Kidney (tissue), 14 donors: ENCODE data around the gene ABI3BP. TPM values are rescaled to one million over a fixed set of nuclear protein-coding genes. Genes with fewer than 3 reads are reported as not detected.

ENCODE experiments used
- DNase-seq, 5 donors: peaks; one replicate each; pipeline ENCODE4 v3.0.0-alpha.2; 2013 to 2020
- FAIRE-seq: peaks from 2 replicates; lab custom pipeline; 2012; peaks lifted over from hg19 to GRCh38; lab: Jason Lieb, UNC
- H3K27ac ChIP-seq, 2 donors: one replicate each; pipeline ENCODE4 v1.7.0; 2013; ENCODE audit warnings: low read depth in 2 of 2, low read length in 2 of 2, inconsistent platforms in 1 of 2
- H3K27me3 ChIP-seq: one replicate; pipeline ENCODE4 v1.7.1; 2013; ENCODE audit warnings: low read length, inconsistent platforms; ENCODE audit not compliant: control insufficient read depth, insufficient read depth
- H3K36me3 ChIP-seq, 3 donors: one replicate each; pipeline versions ENCODE4 v1.7.0 to v1.7.1; 2013; ENCODE audit warnings: low read length in 3 of 3, control low read depth in 1 of 3, inconsistent platforms in 1 of 3; ENCODE audit not compliant: insufficient read depth in 3 of 3, control insufficient read depth in 2 of 3
- H3K4me1 ChIP-seq, 3 donors: one replicate each; pipeline versions ENCODE4 v1.7.0 to v1.7.1; 2013; ENCODE audit warnings: low read length in 3 of 3, inconsistent platforms in 1 of 3, low read depth in 1 of 3; ENCODE audit not compliant: control insufficient read depth in 2 of 3, insufficient read depth in 2 of 3
- H3K4me3 ChIP-seq, 3 donors: one replicate each; pipeline versions ENCODE4 v1.7.0 to v1.8.1; 2013; ENCODE audit warnings: low read length in 3 of 3, control low read depth in 1 of 3, inconsistent platforms in 1 of 3
- H3K9ac ChIP-seq, 3 donors: one replicate each; pipeline versions ENCODE4 v1.7.0 to v1.7.1; 2013; ENCODE audit warnings: low read length in 3 of 3, control low read depth in 1 of 3, inconsistent platforms in 1 of 3
- H3K9me3 ChIP-seq, 3 donors: one replicate each; pipeline versions ENCODE4 v1.7.0 to v1.7.1; 2013; ENCODE audit warnings: low read length in 3 of 3, control low read depth in 1 of 3, inconsistent platforms in 1 of 3; ENCODE audit not compliant: control insufficient read depth in 2 of 3, insufficient read depth in 1 of 3
- intact Hi-C: fragments of 100-400 bp; cut with DNase I; formaldehyde crosslinking; loops from one replicate; pipeline ENCODE4 v1.11.1; 2022
- polyA plus RNA-seq: library from polyadenylated mRNA; stranded (reverse); fragments of 350-450 nt; fragmentation: Illumina TruSeq; extraction: RNeasy Lipid Tissue Mini Kit (QIAGEN cat#74804); gene quantifications from one replicate; pipeline ENCODE4 v1.2.3, GENCODE V29; 2014; ENCODE audit warnings: low read depth, low replicate concordance; ENCODE audit not compliant: insufficient read depth
- total RNA-seq: library from RNA; stranded (reverse); fragmentation: NEBNext Ultra II Directional; extraction: Animal tissue kit (Norgen Biotek cat#: 25700); gene quantifications from one replicate; pipeline ENCODE4 v1.2.1, GENCODE V29; 2021
- TF ChIP-seq, protein P1 (sequence below): IDR thresholded peaks from 3 replicates; pipeline ENCODE4 v1.5.1; 2012; ENCODE audit warnings: mild to moderate bottlenecking, moderate library complexity, borderline replicate concordance; ENCODE audit not compliant: insufficient read depth; ENCODE audit errors: extremely low read depth
- donor health status: control.
- donor health status: control.
- donor health status: control.
- donor health status: control.
- donor health status: control.
- donor health status: DM: yes; HTN: yes; CAD: no.
- donor health status: Normal renal cell carcinoma (clear cell type).

ABI3BP gene
- total and polyA plus RNA-seq, 2 donors from 2014 or later, result 7.1 to 160 TPM

DNA sequence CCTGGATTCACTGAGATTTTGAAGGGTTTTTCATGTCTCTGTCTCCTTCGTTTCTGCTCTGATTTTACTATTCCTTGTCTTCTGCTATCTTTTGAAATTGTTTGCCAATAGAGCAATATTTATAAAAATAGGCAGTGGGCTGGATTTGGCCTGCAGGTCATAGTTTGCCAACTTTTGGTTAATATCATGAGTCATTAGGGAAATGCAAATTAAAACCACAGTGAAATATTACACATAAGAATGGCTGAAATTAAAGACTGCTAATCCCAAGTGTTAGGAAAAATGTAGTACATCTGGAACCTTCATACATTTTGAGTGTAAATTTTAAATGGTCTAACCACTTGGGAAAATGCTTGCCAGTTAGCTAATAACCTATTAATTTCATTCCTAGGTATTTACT, 56.3 kb downstream of the ABI3BP start:
- Histone ChIP-seq H3K4me1 (no peaks in the 10 kb centered on the region), H3K9me3 (no peaks in the 10 kb centered on the region), H3K27me3 (no peaks in the 10 kb centered on the region), H3K9ac (no peak overlapping the region), H3K4me3 (no peak overlapping the region), H3K36me3 (no peaks in the 10 kb centered on the region), H3K27ac (no peak overlapping the region)
- FAIRE-seq (no peak), DNase-seq (no peak)
- TF ChIP-seq, protein P1, sequence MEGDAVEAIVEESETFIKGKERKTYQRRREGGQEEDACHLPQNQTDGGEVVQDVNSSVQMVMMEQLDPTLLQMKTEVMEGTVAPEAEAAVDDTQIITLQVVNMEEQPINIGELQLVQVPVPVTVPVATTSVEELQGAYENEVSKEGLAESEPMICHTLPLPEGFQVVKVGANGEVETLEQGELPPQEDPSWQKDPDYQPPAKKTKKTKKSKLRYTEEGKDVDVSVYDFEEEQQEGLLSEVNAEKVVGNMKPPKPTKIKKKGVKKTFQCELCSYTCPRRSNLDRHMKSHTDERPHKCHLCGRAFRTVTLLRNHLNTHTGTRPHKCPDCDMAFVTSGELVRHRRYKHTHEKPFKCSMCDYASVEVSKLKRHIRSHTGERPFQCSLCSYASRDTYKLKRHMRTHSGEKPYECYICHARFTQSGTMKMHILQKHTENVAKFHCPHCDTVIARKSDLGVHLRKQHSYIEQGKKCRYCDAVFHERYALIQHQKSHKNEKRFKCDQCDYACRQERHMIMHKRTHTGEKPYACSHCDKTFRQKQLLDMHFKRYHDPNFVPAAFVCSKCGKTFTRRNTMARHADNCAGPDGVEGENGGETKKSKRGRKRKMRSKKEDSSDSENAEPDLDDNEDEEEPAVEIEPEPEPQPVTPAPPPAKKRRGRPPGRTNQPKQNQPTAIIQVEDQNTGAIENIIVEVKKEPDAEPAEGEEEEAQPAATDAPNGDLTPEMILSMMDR, result no peak
- intact Hi-C loops, result no loop called here

DNA sequence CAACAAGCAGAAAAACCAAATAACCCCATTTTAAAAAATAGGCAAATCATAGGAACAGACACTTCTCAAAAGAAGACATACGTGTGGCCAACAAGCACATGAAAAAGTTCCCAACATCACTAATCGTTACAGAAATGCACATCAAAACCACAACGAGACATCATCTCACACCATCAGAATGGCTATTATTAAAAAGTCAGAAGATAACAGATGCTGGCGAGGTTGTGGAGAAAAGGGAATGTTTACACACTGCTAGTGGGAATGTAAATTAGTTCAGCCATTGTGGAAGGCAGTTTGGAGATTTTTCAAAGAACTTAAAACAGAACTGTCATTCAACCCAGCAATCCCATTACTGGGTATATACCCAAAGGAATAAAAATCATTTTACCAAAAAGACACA, 60.7 kb downstream of the ABI3BP start:
- Histone ChIP-seq H3K36me3 (no peaks in the 10 kb centered on the region), H3K9ac (no peak overlapping the region), H3K9me3 (no peaks in the 10 kb centered on the region), H3K27ac (no peak overlapping the region), H3K27me3 (no peaks in the 10 kb centered on the region), H3K4me3 (no peak overlapping the region), H3K4me1 (no peaks in the 10 kb centered on the region)
- FAIRE-seq (no peak), DNase-seq (no peak)
- TF ChIP-seq, protein P1, result no peak
- intact Hi-C loops, result no loop called here

DNA sequence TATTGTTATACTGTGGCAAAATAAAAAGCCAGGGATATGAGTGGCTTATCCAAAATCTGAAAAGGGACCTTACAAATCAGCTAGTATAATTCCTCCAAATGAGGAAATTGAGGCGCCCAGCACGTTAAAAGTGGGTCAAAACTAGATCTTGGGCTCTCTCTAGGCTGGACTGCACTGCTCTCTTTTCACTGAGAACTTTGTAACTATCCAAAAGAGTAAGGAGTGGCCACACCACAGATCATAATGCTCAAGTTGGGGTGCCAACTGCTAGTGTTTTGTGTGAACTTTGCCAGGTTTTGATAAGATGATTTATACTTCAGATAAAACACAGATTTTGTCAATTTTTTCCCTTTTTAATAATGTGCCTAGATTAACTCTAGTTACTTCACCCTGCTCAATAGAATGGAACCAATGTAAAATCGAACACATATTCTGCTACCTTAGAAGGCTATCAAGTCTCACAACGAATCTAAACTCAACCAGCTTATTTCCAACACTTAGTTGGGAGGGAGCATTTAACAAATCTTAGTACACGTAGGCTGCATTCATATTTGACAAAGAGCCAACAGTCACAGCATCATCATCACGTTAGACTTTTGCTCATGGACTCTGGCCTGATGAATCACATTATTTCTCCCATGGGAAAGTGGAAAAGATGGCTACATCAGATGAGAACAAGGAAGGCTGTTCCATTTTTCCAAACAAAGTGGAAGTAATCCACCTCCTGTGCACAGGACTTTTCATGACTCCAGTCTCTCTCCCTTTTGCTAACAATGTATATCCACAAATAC, 64.4 kb downstream of the ABI3BP start:
- no peak overlapping the region for H3K4me3 ChIP-seq
- no peaks in the 10 kb centered on the region for H3K9me3 ChIP-seq
- H3K27me3 ChIP-seq, result no peaks in the 10 kb centered on the region
- H3K4me1 ChIP-seq, result no peaks in the 10 kb centered on the region
- intact Hi-C loops, result no loop called here
- H3K36me3 ChIP-seq, result no peaks in the 10 kb centered on the region
- H3K9ac ChIP-seq, result no peak overlapping the region
- DNase-seq (no peak), FAIRE-seq (no peak)
- TF ChIP-seq, protein P1, result no peak
- H3K27ac ChIP-seq, result no peak overlapping the region
